GM06990 (cell line): Measurements from ENCODE around the gene PCDHA4.

ENCODE experiments used
- DNase-seq: peaks from one replicate; pipeline ENCODE4 v3.0.0-alpha.2; 2011; ENCODE audit not compliant: insufficient read length; ENCODE audit errors: extremely low read depth
- H3K27me3 ChIP-seq: replicated peaks from 2 replicates; pipeline ENCODE4 v1.6.0; 2011; ENCODE audit warnings: low read length; ENCODE audit not compliant: control insufficient read depth, insufficient read depth
- H3K36me3 ChIP-seq: 2 replicates; pipeline ENCODE4 v1.5.1; 2011; ENCODE audit warnings: low read length; ENCODE audit not compliant: control insufficient read depth, insufficient read depth
- H3K4me3 ChIP-seq: replicated peaks from 2 replicates; pipeline ENCODE4 v1.5.1; 2011; ENCODE audit warnings: low read depth, mild to moderate bottlenecking, control low read depth, low read length
- TF ChIP-seq, protein P1 (sequence below): IDR thresholded peaks from 2 replicates; pipeline ENCODE4 v1.5.1; 2011; ENCODE audit warnings: low read length, control low read depth, mild to moderate bottlenecking, inconsistent platforms; ENCODE audit not compliant: insufficient read depth, poor library complexity, severe bottlenecking

PCDHA4 gene

DNA sequence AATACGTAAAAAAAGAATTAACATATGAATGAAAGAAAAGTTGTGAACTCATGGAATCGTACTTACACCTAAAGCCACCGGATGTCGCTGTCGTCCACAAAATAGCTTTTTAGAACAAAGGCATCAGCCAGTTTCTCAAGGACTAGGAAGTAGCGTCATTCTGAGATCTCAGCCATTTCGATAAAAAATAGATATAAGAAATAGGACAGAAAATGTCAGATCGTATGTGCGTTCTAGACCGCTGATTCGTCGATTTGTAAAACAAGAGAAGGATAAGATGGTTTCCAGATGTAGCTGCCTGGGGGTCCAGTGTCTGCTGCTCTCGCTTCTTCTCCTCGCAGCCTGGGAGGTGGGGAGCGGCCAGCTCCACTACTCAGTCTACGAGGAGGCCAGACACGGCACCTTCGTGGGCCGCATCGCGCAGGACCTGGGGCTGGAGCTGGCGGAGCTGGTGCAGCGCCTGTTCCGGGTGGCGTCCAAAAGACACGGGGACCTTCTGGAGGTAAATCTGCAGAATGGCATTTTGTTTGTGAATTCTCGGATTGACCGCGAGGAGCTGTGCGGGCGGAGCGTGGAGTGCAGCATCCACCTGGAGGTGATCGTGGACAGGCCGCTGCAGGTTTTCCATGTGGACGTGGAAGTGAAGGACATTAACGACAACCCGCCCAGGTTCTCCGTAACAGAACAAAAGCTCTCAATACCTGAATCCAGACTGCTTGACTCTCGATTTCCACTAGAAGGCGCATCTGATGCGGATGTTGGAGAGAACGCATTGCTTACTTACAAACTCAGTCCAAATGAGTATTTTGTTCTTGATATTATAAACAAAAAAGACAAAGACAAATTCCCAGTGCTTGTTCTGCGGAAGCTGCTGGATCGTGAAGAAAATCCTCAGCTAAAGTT, 49.2 kb downstream of the PCDHA4 start, which contains the start of gene PCDHA10:
PCDHA10 (plus strand) TSS at position 126 of the 903 bp plus-strand sequence; CDS start at position 278, 152 bp downstream.
- TF ChIP-seq, protein P1, sequence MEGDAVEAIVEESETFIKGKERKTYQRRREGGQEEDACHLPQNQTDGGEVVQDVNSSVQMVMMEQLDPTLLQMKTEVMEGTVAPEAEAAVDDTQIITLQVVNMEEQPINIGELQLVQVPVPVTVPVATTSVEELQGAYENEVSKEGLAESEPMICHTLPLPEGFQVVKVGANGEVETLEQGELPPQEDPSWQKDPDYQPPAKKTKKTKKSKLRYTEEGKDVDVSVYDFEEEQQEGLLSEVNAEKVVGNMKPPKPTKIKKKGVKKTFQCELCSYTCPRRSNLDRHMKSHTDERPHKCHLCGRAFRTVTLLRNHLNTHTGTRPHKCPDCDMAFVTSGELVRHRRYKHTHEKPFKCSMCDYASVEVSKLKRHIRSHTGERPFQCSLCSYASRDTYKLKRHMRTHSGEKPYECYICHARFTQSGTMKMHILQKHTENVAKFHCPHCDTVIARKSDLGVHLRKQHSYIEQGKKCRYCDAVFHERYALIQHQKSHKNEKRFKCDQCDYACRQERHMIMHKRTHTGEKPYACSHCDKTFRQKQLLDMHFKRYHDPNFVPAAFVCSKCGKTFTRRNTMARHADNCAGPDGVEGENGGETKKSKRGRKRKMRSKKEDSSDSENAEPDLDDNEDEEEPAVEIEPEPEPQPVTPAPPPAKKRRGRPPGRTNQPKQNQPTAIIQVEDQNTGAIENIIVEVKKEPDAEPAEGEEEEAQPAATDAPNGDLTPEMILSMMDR = no peak
- Histone ChIP-seq H3K4me3 (no peak within 1 kb of the TSS), H3K27me3 (no peaks in the 10 kb centered on the region), H3K36me3 (no peaks in the 10 kb centered on the region)
- DNase-seq = no peak

DNA sequence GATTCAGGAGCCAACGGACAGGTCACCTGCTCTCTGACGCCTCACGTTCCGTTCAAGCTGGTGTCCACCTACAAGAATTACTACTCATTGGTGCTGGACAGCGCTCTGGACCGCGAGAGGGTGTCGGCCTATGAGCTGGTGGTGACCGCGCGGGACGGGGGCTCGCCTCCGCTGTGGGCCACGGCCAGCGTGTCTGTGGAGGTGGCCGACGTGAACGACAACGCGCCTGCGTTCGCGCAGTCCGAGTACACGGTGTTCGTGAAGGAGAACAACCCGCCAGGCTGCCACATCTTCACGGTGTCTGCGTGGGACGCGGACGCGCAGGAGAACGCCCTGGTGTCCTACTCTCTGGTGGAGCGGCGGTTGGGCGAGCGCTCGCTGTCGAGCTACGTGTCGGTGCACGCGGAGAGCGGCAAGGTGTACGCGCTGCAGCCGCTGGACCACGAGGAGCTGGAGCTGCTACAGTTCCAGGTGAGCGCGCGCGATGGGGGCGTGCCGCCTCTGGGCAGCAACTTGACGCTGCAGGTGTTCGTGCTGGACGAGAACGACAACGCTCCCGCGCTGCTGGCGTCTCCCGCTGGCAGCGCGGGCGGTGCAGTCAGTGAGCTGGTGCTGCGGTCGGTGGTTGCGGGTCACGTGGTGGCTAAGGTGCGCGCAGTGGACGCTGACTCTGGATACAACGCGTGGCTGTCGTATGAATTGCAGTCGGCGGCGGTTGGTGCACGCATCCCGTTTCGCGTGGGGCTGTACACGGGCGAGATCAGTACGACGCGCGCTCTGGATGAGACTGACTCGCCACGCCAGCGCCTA, 50.5 kb downstream of the PCDHA4 start:
- Histone ChIP-seq H3K4me3 (no peak overlapping the region), H3K36me3 (no peaks in the 10 kb centered on the region), H3K27me3 (no peaks in the 10 kb centered on the region)
- TF ChIP-seq, protein P1 = no peak
- no peak for DNase-seq

DNA sequence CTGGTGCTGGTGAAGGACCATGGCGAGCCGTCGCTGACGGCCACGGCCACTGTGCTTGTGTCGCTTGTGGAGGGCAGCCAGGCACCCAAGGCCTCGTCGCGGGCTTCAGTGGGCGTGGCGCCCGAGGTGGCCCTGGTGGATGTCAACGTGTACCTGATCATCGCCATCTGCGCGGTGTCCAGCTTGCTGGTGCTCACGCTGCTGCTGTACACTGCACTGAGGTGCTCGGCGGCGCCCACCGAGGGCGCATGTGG, 51.0 kb downstream of the PCDHA4 start:
- no peak overlapping the region for H3K4me3 ChIP-seq
- DNase-seq = no peak
- no peaks in the 10 kb centered on the region for H3K36me3 ChIP-seq
- TF ChIP-seq, protein P1 = no peak
- H3K27me3 ChIP-seq = no peaks in the 10 kb centered on the region

DNA sequence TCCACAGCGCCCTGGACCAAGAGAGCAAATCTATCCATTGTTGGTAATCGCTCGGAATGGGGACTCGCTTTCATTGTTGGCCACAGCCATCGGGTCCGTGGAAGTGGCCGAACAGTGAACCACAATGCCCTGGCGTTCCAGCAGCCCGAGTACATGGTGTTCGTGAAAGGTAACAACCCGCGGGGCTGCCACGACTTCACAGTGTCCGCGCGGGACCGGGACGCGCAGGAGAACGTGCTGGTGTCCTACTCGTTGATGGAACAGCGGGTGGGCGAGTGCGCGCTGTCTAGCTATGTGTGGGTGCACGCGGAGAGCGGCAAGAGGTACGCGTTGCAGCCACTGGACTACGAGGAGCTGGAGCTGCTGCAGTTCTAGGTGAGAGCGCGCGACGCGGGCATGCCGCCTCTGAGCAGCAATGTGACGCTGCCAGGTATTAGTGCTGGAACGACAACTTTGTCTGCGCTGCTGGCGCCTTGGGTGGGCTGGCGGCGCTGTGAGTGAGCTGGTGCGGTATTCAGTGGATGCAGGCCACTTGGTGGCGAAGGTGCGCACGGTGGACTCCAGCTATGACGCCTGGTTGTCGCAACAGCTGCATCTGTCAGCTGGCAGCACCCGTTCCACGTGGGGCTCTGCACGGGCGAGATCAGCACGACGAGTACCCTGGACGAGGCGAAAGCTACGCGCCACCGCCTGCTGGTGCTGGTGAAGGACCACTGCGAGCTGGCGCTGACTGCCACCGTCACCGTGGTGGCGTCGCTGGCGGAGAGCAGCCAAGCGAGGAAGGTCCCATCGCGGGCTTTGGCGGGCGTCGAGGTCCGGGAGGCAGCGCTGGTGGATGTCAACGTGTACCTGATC, 55.8 kb downstream of the PCDHA4 start:
- Histone ChIP-seq H3K27me3 (no peaks in the 10 kb centered on the region), H3K4me3 (no peak overlapping the region), H3K36me3 (no peaks in the 10 kb centered on the region)
- no peak for DNase-seq
- TF ChIP-seq, protein P1 = no peak
